Tibial artery (tissue), 4 donors: ENCODE results near the gene GALNT16.

Experiments used
- DNase-seq, 2 donors: peaks; one replicate each; pipeline ENCODE4 v3.0.0-alpha.2; 2019
- H3K27ac ChIP-seq, 2 donors: fragments of 200-600 bp; sonication (generic) in 1 of 2; 1 replicate in 1 of 2; 2 replicates in 1 of 2; pipeline ENCODE4 v1.5.1; 2018 to 2019; ENCODE audit warnings: mild to moderate bottlenecking in 1 of 2
- H3K27me3 ChIP-seq, 2 donors: fragments of 200-600 bp; sonication (generic) in 1 of 2; one replicate each; pipeline versions ENCODE4 v1.5.1 to v1.6.0; 2016 to 2019
- H3K36me3 ChIP-seq, 3 donors: fragments of 200-600 bp; sonication (generic) in 2 of 3; one replicate each; pipeline ENCODE4 v1.5.1; 2016 to 2019; ENCODE audit warnings: mild to moderate bottlenecking in 2 of 3
- H3K4me1 ChIP-seq, 4 donors: fragments of 200-600 bp; sonication (generic) in 2 of 4; 1 replicate in 3 of 4; 2 replicates in 1 of 4; pipeline ENCODE4 v1.5.1; 2016 to 2019
- H3K4me3 ChIP-seq, 2 donors: fragments of 200-600 bp; sonication (generic) in 1 of 2; 1 replicate in 1 of 2; 2 replicates in 1 of 2; pipeline ENCODE4 v1.5.1; 2018 to 2019; ENCODE audit warnings: mild to moderate bottlenecking in 2 of 2
- H3K9me3 ChIP-seq, 3 donors: fragments of 200-600 bp; sonication (generic) in 1 of 3; one replicate each; pipeline ENCODE4 v1.5.1; 2016 to 2019
- CTCF ChIP-seq, 2 experiments: fragments of 200-600 bp in 1 of 2; fragments of 450-650 bp in 1 of 2; IDR thresholded peaks; one replicate each; pipeline ENCODE4 v1.5.1; 2017 to 2019; ENCODE audit warnings: antibody characterized with exemption in 2 of 2, mild to moderate bottlenecking in 1 of 2, moderate library complexity in 1 of 2
- intact Hi-C: fragments of 100-400 bp; cut with DNase I; formaldehyde crosslinking; loops from one replicate; pipeline ENCODE4 v1.15.0; 2023; ENCODE audit warnings: low total_unique reads

The GALNT16 gene

GRCh38 chr14:69246331-69246730 lies 13.6 kb upstream of the GALNT16 start:
- no peak for DNase-seq
- TF ChIP-seq CTCF (IDR thresholded peaks at IDR 0.05) = no peak
- H3K4me1 ChIP-seq = peaks cover 0 to 12% (median 0%) of the 10 kb centered on the region in 4 donors
- no peak overlapping the region for H3K4me3 ChIP-seq
- intact Hi-C loops = loop anchor here (10.0 kb wide), 1 partner anchor 328 kb away; the partner anchor contains the start of gene CCDC177
- H3K36me3 ChIP-seq = peaks cover 2 to 12% (median 3%) of the 10 kb centered on the region in 3 donors
- H3K9me3 ChIP-seq = no peaks in the 10 kb centered on the region
- no peaks in the 10 kb centered on the region for H3K27me3 ChIP-seq
- H3K27ac ChIP-seq = no peak overlapping the region

- peaks cover 0 to 12% (median 0%) of the 10 kb centered on the region in 4 donors for H3K4me1 ChIP-seq
- no peaks in the 10 kb centered on the region for H3K27me3 ChIP-seq
- intact Hi-C loops = loop anchor here (10.0 kb wide), 1 partner anchor 327 kb away; the partner anchor contains the start of gene CCDC177
- H3K36me3 ChIP-seq = no peaks in the 10 kb centered on the region
- no peak overlapping the region for H3K4me3 ChIP-seq
- peak; percentile 11 to 43 for TF ChIP-seq CTCF (IDR thresholded peaks at IDR 0.05)
- no peaks in the 10 kb centered on the region for H3K9me3 ChIP-seq
- H3K27ac ChIP-seq = peak overlapping the region; percentile 8 to 48
- peak; percentile 77 to 79 for DNase-seq
These were observed 12.1 kb upstream of the GALNT16 start for GRCh38 chr14:69247676-69248440.

GRCh38 chr14:69249603-69250002 lies 10.4 kb upstream of the GALNT16 start:
- H3K9me3 ChIP-seq = no peaks in the 10 kb centered on the region
- no peaks in the 10 kb centered on the region for H3K27me3 ChIP-seq
- peaks cover 0 to 12% (median 0%) of the 10 kb centered on the region in 4 donors for H3K4me1 ChIP-seq
- H3K27ac ChIP-seq = no peak overlapping the region
- no peak for TF ChIP-seq CTCF (IDR thresholded peaks at IDR 0.05)
- no peaks in the 10 kb centered on the region for H3K36me3 ChIP-seq
- no peak overlapping the region for H3K4me3 ChIP-seq
- intact Hi-C loops = loop anchor here (5.0 to 10.0 kb wide), 2 partner anchors 38 to 325 kb away; partner anchors contain the start of gene CCDC177
- no peak for DNase-seq

GRCh38 chr14:69252851-69253250 lies 7.1 kb upstream of the GALNT16 start:
- Histone ChIP-seq H3K27me3 (no peaks in the 10 kb centered on the region), H3K36me3 (no peaks in the 10 kb centered on the region), H3K9me3 (no peaks in the 10 kb centered on the region), H3K4me1 (peaks cover 0 to 6% (median 0%) of the 10 kb centered on the region in 4 donors), H3K4me3 (no peak overlapping the region), H3K27ac (no peak overlapping the region)
- TF ChIP-seq CTCF (IDR thresholded peaks at IDR 0.05) = no peak
- no peak for DNase-seq
- intact Hi-C loops = loop anchor here (5.0 kb wide), 1 partner anchor 34 kb away; no protein-coding TSS in a partner anchor

GRCh38 chr14:69259168-69259526 lies 811 bp upstream of the GALNT16 start:
- H3K27me3 ChIP-seq = no peaks in the 10 kb centered on the region
- H3K27ac ChIP-seq = no peak overlapping the region
- DNase-seq = no peak
- TF ChIP-seq CTCF (IDR thresholded peaks at IDR 0.05) = no peak
- no peaks in the 10 kb centered on the region for H3K9me3 ChIP-seq
- peaks cover 0 to 49% (median 40%) of the 10 kb centered on the region in 4 donors for H3K4me1 ChIP-seq
- peak overlapping the region; percentile 59 to 67 for H3K4me3 ChIP-seq
- H3K36me3 ChIP-seq = no peaks in the 10 kb centered on the region
- intact Hi-C loops = no loop called here
